T-helper 22 cell (primary cell): ENCODE measurements around the gene CTDSPL.

ENCODE experiments used
- DNase-seq: peaks from one replicate; pipeline ENCODE4 v3.0.0-alpha.2; 2020; ENCODE audit warnings: low read depth

Gene CTDSPL

DNA sequence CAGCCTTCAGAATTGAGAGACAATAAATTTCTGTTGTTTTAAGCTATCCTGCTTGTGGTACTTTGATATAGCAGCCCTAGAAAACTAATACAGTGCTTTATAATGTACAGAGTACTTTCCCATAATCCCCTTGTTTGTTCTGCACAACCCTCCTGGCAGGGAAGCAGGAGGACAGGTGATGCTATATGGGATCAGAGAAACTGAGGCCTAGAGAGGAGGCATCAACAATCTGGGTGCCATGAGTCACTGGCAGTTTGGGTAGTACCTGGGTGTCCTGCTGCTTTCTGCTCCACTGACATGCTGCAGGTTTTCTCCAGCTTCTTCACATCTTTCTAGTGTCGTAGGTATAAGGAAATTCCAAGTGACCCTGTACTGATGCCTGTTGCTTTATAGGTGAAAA is 55.0 kb downstream of the CTDSPL start:
- no peak for DNase-seq

DNA sequence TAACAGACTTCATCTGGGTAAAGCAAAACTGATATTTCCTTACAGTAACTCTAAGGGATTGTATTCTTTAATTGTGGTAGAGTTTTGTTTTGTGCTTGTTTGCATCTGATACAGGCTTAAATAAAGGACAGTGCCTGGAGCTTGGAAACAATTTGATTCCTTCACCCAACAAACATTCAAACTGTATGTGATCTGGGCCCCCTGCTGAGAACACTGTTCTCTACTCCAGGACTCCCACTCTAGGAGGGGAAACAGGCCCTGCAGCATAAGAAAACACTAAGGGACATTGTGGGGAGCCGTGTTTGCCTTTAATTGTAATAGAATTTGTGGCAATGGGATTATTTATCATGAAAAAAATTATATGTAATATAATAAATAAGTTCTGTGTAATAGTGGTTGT is 56.9 kb downstream of the CTDSPL start:
- no peak for DNase-seq

DNA sequence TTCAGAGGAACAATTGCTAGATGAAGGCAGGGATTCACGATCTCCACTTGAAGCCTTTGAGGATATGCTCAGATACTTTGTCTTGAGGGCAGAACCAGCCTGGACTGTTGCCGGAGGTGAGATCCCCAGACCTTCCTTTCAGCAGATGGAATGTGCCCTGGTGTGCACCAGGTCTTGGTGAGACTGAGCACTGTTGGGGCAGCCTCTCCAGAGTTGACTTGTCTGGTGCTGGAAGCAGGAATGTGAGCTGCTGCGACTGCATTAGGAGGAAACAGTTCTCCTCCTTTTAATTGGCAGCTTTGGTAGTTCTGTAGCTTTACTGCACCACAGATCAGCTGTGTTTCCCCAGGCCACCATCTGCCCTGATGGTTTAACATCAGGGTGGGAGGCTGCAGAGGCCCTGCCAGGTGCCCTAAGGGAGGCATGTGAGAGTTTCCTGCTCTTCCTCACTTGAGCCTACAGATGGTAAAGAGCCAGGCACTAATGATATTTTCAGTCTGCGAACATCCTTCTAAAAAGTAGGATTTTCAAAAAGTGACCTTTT is 58.5 kb downstream of the CTDSPL start:
- no peak for DNase-seq

DNA sequence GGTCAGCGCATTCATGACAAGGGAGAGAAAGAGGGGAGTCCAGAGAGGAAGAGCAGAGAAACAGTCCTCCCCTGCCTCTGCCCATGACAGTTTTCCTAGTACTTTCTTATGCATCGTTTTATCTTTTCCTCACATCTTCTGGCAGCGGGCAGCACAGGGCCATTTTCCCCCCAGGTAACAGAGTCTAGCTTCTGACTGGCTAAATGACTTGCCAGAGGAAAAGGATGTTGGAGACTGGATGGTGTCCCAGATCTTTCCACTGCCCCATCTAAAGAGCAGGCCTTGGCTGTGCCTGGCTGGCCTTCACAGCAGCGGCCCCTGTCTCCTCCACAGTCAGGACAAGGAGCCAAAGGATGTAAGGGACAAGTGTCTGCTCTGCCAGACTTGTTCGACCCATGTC is 59.3 kb downstream of the CTDSPL start:
- DNase-seq: no peak

DNA sequence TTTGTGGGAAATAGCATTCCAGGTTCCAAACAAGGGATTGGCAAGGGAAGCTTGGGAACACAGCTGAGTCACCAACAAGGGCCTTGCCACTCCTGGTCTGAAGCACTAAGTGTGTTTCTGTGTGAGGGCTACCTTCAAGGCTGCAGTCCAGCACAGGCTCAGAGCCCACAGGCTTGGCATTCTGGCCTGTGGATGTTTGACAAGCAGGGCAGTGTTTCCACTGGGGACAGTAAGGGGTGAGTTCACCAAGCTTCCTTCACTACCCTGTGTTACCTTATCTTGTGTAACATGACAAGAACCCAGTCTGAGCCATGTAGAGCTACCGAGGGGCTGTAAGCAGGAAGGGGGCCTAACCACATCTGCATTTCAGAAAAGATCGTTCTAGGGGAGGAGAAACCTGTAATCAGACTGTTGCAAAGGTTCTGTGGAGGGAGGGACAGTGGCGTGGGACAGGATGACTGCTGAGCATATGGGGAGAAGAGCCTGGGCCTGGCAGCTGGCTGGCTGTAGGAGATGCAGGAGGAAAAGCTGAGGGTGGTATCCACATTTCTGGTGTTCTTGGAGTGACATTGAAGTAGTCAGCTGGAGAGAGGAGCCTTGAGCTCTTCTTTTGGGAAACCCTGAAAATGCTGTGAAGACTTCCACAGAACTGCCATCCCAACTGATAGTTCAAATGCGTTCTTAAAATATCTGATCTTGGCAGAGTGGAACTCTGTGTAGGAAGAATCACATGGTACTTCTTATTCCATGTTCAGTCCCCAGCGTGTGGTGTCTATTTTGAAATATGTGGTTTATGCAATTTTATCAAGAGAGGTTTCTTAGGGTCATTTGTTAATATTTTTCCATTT is 61.3 kb downstream of the CTDSPL start:
- DNase-seq: no peak

DNA sequence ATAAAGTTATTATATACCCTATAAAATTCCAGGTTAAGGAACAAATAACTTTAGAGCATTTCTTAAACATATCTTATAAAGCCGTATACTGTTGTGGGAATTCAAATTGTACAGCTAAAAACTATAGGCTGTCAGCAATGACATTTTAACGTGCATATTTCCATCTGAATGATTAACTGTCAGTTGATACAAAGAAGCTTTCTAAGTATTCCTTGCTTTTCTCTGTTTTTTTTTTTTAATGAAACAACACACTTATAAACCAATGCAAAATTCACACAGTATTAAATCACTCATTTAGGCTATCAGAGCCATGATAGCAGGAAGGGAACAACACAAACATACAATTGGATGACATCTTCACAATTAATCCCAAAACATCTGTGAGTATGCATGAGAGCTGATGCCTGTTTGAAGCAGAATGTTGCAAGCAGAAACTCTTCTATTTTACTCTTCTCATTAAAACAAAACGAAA is 61.9 kb downstream of the CTDSPL start:
- DNase-seq: no peak

DNA sequence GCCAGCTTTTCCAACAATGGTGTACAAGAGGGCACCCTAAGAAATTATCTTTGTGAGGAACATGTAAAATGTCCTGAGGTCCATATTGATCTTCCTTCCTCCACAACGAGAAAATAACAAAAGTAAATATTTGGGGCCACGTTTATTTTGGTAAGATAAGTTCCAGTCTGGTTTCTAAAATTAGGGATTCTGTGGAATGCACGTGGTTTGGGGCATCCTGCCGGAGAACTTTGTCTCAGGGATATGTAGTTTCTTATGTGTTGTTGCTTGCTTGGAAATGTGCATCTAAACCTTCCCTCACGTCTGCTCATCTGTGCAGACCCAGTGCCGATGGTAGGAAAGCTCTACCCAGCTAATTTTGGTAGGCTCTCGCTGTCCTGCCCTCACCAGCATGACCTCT is 62.8 kb downstream of the CTDSPL start:
- DNase-seq: no peak

DNA sequence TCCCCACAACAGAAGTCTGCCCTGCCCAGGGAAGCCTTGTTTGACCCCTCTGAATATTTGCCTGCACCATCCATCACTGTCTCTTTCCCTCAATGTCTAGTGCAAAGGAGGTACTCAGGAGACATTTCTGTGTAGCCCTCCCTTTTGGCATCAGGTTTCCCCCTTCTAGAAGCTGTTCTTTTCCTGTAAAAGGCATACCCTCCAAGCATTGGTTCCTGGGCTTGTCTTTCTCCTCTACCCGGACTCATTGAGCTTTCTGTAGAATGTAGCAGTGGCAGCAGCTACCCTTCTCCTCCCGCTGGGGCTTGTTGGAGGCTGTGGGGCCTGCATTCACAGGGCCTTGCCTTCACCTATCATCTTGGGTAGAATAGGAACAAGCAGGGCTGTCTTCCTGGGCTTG is 63.5 kb downstream of the CTDSPL start:
- no peak for DNase-seq

DNA sequence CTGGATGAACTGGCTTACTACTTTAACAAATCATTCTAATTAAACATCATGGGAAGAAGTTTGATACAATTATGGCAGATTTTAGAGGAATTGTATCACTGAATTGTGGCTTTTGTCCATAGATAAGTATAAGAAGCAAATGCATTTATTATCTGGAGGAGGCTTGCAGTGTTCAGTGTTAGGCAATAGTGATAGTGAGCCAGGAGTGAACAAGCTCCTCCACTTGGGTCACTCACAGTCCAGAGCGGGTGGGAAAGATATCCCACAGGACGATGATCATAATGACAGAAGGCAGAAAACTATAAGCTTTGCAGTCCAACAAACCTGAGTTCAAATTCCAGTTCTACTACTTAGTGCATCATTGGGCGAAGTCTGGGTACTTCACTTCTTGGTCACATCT is 64.9 kb downstream of the CTDSPL start:
- no peak for DNase-seq

DNA sequence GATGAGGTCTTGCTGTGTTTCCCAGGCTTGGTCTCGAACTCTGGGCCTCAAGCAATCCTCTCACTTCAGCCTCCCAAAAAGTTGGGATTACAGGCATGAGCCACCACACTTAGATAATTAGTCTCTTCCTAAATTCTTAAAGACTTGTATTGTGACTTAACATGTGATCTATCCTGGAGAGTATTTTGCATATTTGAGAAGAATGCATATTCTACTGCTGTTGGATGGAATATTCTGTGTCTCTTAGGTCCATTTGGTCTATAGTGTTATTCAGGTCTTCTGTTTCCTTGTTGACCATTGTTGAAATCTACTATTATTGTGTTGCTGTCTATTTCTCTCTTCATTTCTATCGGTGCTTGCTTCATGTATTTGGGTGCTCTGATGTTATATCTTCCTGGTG is 68.8 kb downstream of the CTDSPL start:
- DNase-seq: no peak

DNA sequence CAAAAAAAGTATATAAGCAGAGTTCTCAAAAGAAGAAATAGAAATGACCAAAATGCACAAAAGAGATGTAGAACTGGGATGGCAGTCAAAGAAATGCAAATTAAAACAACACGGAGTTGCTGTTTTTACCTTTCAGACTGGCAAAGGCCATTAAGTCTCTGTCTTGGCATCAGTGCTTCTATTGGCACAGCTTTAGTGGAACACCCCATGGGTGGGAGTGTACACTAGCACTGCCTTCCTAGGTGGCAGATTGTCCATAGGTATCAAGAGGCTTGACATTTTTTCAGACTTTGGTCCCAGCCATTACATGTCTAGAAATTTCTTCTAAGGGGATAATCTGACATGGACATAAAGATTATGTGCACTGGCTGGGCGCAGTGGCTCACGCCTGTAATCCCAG is 70.8 kb downstream of the CTDSPL start:
- DNase-seq: no peak

DNA sequence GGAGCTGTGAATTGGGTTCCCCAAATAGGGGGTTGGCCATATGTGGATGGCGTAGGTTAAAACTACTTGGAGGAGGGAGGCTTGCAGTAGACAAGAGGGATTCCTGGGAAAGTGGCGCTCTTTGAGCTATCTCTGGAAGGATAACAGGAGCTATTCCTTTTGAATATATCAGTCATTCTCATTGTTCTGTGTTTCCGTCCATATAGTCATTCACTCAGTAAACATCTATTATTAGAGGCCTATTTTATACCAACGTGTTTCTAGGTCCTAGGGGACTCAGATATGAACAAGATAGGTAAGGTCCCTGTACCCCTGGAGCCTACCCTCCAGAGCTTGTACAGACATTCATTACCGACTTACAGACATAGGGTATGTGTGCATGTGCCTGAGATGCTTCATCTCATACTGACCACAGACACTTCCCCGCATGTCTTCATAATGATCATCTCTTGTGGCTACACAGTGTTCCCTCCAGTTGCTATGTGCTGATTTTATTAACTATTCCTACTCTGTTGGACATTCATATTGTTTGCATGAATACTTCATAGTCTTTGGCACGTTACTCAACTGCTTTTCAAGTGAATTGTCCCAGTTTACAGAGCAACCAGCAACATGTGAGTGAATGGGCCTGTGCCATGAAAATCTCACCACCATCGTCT is 73.1 kb downstream of the CTDSPL start:
- DNase-seq: no peak

DNA sequence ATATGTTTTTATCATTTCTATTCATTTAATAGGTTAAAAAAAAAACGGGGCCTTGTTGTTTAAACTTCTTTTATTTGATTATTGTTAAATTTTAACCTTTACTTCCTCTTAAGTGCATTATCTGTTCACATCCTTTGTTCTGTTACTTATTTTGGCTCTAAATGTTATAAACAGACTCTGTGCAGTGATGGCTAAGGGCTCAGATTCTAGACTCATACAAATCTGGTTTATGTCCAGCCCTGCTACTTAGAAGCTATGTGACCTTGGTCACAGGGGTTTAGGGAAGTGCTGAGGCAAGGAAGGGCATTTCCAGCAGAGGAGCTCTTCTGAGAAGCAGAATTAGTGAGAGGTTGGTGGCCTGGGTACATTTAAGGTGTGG is 73.6 kb downstream of the CTDSPL start:
- no peak for DNase-seq

DNA sequence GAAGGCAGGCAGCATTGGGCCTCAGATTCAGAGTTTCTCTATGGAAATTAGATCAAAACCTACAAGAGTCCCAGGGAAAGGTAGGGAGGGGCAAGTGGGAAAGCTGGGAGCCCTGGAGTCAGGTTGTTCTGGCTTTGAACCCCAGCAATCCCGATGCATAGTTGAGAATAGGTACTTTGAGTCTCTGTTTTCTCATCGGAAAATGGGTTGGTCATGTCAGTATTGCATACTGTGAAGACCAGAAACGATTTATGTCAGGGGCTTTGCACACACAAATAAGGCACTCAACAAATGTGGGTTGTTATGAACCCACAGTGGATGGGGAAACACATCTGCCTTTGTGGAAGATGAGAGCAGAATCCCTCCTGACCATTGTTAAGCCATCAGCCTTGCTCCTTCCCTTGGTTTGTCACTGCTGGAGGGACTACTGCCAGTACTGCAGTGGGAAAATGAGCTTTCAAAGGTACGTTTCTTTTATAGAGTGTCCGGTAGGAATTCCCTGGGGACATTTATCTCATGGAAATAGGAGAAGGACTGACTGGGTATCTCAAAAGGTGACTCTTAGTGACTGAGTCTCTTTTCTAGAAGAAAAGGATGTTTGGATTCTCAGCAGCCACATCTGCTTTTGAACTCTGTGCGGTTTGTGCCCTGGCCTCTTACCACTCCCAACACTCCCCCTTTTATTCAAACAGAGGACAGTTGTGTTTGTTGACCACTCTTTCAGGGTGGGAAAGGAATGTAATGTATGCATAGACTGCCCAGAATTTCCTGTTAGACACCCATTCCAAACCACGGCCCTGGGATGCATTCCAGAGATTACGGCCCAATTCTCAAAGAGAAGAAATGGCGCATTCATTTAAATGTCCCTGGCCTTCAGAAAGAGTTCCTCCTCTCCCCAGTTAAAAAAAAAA is 74.3 kb downstream of the CTDSPL start:
- DNase-seq: no peak

DNA sequence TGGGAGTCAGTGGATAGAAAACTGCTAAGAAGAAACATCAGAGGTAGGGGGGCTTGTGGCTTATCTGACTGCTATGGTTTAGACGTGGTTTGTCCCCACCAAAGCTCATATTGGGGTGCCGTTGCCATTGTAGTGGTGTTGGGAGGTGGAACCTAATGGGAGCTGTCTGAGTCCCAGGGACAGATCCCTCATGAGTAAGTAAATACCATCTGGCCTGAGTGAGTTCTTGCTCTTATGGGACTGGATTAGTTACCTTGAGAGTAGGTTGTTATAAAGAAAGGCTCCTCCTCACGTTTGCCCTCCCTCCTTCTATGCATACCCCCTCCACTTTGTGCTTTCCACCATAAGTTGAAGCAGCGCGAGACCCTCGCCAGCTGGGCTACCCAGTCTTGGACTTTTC is 75.5 kb downstream of the CTDSPL start:
- DNase-seq: no peak

DNA sequence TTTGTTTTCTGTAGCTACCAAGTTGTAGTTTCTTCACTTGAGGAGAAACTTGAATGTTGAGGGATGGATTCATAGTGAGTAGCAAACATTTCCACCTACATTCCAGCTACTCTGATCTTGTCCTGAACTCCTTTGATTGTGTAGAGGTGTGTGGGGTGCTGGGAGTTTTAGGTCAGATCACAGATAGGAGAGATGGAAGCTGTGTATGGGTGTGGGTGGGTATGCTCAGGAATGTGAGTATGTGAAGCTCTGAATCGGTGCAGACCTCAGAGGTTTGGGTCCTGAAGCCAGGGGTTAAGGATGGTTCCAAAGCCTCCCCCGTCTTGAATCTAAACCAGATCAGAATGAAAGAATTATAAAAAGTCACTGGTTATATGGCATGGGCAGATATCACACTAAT is 76.3 kb downstream of the CTDSPL start:
- no peak for DNase-seq

DNA sequence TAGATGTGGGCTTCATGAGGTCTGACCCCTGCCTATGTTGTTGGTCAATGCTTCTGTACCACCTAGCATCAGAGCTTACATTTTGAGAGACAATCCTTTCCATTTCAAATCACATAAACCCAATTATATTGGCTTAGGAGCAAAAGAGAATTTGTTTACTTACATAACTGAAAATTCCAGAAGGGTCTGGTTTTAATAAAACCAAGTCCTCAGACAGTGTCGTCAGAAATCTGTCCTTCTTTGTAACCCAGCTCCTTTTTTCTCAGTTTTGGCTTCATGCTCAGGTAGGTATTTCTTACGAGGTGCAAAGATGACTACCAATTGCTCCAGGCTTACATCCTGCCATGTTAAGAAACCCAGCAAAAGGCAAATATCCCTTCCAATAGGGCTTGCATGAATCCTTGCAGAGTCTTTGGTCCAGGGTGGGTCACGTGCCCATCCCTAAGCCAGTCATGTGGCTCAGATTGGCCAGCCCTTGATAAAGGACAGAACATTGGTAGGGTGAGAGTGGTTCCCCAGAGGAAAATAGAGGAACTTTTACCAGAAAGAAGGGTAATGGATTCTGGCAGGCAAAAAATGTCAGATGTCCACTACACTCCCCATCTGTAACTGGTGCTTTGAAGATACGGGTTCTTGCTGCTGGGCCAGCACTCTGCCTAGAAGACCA is 78.7 kb downstream of the CTDSPL start:
- no peak for DNase-seq

DNA sequence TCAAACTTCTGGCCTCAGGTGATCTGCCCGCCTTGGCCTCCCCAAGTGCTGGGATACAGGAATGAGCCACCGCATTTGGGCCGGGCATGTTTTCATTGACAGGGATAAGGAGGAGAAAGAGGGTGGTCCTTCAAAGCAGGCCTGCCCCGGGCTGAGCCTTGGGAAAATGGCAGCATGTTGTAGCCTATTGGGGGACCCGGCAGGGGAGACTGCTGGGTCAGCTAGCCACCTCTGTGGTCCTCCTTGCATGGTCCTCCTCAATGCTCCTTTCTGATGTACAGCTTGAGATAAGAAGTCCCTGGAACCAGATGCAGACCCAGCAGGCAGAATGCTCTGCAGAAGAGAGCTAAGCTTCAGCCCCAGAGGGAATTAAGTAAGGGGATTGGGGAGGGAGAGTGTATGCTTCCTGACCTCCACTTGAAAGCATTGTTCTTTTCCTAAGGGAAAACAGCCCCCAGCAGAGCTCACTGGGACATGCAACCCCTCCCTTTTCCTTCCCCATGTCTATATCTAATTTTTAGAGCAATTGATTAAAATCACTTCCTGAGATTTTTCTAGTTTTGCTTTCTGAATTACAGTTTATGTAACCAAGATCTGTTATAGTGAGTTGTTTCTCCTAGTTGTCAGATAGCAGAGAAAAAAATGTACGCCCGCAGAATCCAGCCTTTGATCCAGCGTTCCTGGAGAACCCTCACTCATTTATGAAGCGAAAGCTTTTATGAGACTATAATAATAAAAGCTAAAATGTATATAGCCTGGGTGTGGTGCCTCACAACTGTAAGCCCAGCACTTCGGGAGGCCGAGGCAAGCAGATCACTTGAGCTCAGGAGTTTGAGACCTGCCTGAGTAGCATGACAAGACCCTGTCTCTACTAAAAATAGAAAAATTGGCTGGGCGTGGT is 80.2 kb downstream of the CTDSPL start:
- DNase-seq: no peak

DNA sequence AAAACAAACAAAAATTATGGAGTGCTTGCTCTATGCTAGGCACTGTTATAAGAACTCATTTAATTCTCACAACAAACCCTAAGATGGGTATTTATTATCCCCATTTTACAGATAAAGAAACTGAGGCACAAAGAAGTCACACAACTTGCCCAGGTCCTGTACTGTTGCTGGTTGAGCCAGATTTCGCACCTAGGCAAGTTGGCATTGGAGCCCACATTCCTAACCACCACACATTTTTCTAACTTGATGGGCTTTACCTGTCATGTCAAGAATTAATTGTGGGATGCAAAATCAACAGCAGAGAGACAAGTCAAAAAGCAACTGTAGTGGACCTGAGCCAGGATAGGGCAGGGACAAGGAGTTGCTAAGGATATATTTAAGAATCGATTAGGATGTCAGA is 81.0 kb downstream of the CTDSPL start:
- no peak for DNase-seq

DNA sequence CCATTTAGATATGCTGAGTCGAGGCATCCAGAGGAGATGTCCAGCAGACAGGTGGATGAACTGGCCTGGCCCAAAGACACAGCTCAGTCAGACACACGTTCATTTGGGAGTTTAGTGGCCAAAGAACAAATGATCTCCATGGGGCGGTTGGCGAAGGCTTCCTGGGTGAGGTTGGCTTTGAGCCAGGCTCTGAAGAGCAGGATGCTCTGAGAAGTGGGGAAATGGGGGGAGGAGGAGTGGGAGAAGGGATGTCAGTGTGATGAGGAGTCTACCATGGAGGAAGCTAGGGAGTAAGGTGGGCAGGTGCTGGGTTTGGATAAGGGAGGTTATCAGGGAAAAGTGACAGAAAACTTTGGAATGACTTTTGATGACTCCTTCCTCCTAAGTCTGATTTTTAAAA is 81.4 kb downstream of the CTDSPL start:
- no peak for DNase-seq
